IMR-90 (cell line): ENCODE results near the gene RASSF9. TPM values are rescaled to one million over a fixed set of nuclear protein-coding genes. Genes with fewer than 3 reads are reported as not detected.

Source experiments
- ATAC-seq: fragments of 200-7000 bp; cut with Tn5 transposase; 2 replicates; pipeline ENCODE4 v1.9.1; 2020; ENCODE audit warnings: low read depth, mild to moderate bottlenecking, moderate library complexity
- BruUV-seq: library from RNA; stranded (reverse); fragments of 400-500 nt; replicated peaks from 2 replicates; lab custom pipeline; 2021; lab: Mats Ljungman, UMichigan
- CTCF ChIA-PET: fragments of 300-600 bp; formaldehyde crosslinking; extraction: SDS; loops from one replicate; lab custom pipeline; 2021; ENCODE audit warnings: antibody characterized with exemption; lab: Yijun Ruan, JAX
- POLR2A ChIA-PET: fragments of 300-600 bp; sonication (Branson Sonifier 250); formaldehyde crosslinking; loops from one replicate; lab custom pipeline; 2022; ENCODE audit warnings: antibody characterized with exemption; ENCODE audit not compliant: unreplicated experiment; lab: Charles Lee
- DNase-seq: peaks from one replicate; pipeline ENCODE4 v3.0.0; 2013
- H2AFZ ChIP-seq: replicated peaks from 2 replicates; pipeline ENCODE3; 2013; ENCODE audit warnings: low read length, mild to moderate bottlenecking; ENCODE audit not compliant: poor library complexity
- H2AK5ac ChIP-seq: 2 replicates; pipeline ENCODE4 v1.6.1; 2013; ENCODE audit warnings: low read depth, low read length, inconsistent platforms
- H2AK9ac ChIP-seq: replicated peaks from 2 replicates; pipeline ENCODE3; 2013; ENCODE audit warnings: mild to moderate bottlenecking, low read depth, low read length, moderate library complexity; ENCODE audit not compliant: poor library complexity
- H2BK120ac ChIP-seq: 2 replicates; pipeline ENCODE4 v1.6.1; 2013; ENCODE audit warnings: low read depth, low read length, inconsistent platforms
- H2BK15ac ChIP-seq: 3 replicates; pipeline ENCODE4 v1.6.1; 2013; ENCODE audit warnings: low read depth, low read length, inconsistent platforms
- H2BK20ac ChIP-seq: 2 replicates; pipeline ENCODE4 v1.6.1; 2013; ENCODE audit warnings: low read depth, mild to moderate bottlenecking, inconsistent platforms, low read length, moderate library complexity
- H2BK5ac ChIP-seq: 2 replicates; pipeline ENCODE4 v1.6.1; 2013; ENCODE audit warnings: mild to moderate bottlenecking, low read depth, low read length, inconsistent platforms; ENCODE audit not compliant: poor library complexity, severe bottlenecking
- H3K14ac ChIP-seq: replicated peaks from 2 replicates; pipeline ENCODE4 v1.6.1; 2013; ENCODE audit warnings: low read depth, low read length, inconsistent platforms
- H3K18ac ChIP-seq: 2 replicates; pipeline ENCODE4 v1.6.1; 2013; ENCODE audit warnings: low read depth, low read length, control low read depth
- H3K23ac ChIP-seq: 2 replicates; pipeline ENCODE4 v1.6.1; 2013; ENCODE audit warnings: low read depth, low read length, inconsistent platforms
- H3K27ac ChIP-seq: 2 replicates; pipeline ENCODE4 v1.5.1; 2013; ENCODE audit warnings: mild to moderate bottlenecking, control low read depth, low read length; ENCODE audit not compliant: insufficient read depth
- H3K27me3 ChIP-seq: 2 replicates; pipeline ENCODE4 v1.6.1; 2013; ENCODE audit warnings: low read length; ENCODE audit not compliant: control insufficient read depth, insufficient read depth
- H3K36me3 ChIP-seq: 2 replicates; pipeline ENCODE4 v1.6.1; 2013; ENCODE audit warnings: low read length, mixed read lengths; ENCODE audit not compliant: control insufficient read depth, insufficient read depth
- H3K4ac ChIP-seq: 2 replicates; pipeline ENCODE4 v1.6.1; 2013; ENCODE audit warnings: low read depth, low read length, inconsistent platforms
- H3K4me1 ChIP-seq: 2 replicates; pipeline ENCODE4 v1.6.1; 2013; ENCODE audit warnings: low read length, mixed read lengths; ENCODE audit not compliant: control insufficient read depth, insufficient read depth
- H3K4me2 ChIP-seq: 2 replicates; pipeline ENCODE4 v1.6.1; 2013; ENCODE audit warnings: low read depth, mild to moderate bottlenecking, control low read depth, low read length, moderate library complexity
- H3K4me3 ChIP-seq: 2 replicates; pipeline ENCODE4 v1.5.1; 2013; ENCODE audit warnings: low read depth, mild to moderate bottlenecking, control low read depth, low read length, moderate library complexity; ENCODE audit not compliant: insufficient read depth
- H3K56ac ChIP-seq: 2 replicates; pipeline ENCODE4 v1.6.1; 2013; ENCODE audit warnings: low read length, inconsistent platforms; ENCODE audit not compliant: insufficient read depth; ENCODE audit errors: extremely low read depth
- H3K79me1 ChIP-seq, 2 experiments: 2 replicates each; pipeline ENCODE4 v1.6.1; 2013; ENCODE audit warnings: low read length in 2 of 2, inconsistent platforms in 1 of 2, low read depth in 1 of 2
- H3K9ac ChIP-seq: 2 replicates; pipeline ENCODE4 v1.6.1; 2013; ENCODE audit warnings: low read depth, low read length, control low read depth
- H3K9me1 ChIP-seq: 2 replicates; pipeline ENCODE4 v1.6.1; 2013; ENCODE audit warnings: low read length, inconsistent platforms; ENCODE audit not compliant: insufficient read depth
- H3K9me3 ChIP-seq: 2 replicates; pipeline ENCODE4 v1.6.1; 2013; ENCODE audit warnings: low read length; ENCODE audit not compliant: control insufficient read depth, insufficient read depth
- H4K20me1 ChIP-seq: 2 replicates; pipeline ENCODE4 v1.6.1; 2013; ENCODE audit warnings: low read length, inconsistent platforms; ENCODE audit not compliant: insufficient read depth
- H4K5ac ChIP-seq: 2 replicates; pipeline ENCODE4 v1.6.1; 2013; ENCODE audit warnings: mild to moderate bottlenecking, low read depth, low read length, control low read depth
- H4K8ac ChIP-seq, 2 experiments: 2 replicates each; pipeline ENCODE4 v1.6.1; 2013; ENCODE audit warnings: low read depth in 2 of 2, low read length in 2 of 2, control low read depth in 1 of 2, inconsistent platforms in 1 of 2
- H4K91ac ChIP-seq: 2 replicates; pipeline ENCODE4 v1.6.1; 2013; ENCODE audit warnings: low read depth, low read length, inconsistent platforms; ENCODE audit not compliant: insufficient read depth
- BHLHE40 ChIP-seq: fragments of 150-350 bp; IDR thresholded peaks from 2 replicates; pipeline ENCODE4 v1.6.1; 2016; ENCODE audit warnings: mild to moderate bottlenecking, low read depth, low read length
- CEBPB ChIP-seq: IDR thresholded peaks from 2 replicates; pipeline ENCODE4 v1.6.1; 2012; ENCODE audit warnings: low read depth, low read length, improper control_type of control experiment
- CHD1 ChIP-seq: IDR thresholded peaks from 2 replicates; pipeline ENCODE4 v1.6.1; 2012; ENCODE audit warnings: low read depth, low read length, improper control_type of control experiment
- FOS ChIP-seq: fragments of 150-350 bp; IDR thresholded peaks from 2 replicates; pipeline ENCODE4 v1.6.1; 2016; ENCODE audit warnings: low read depth, low read length
- MAFK ChIP-seq: IDR thresholded peaks from 2 replicates; pipeline ENCODE4 v1.6.1; 2012; ENCODE audit warnings: low read depth, low read length, improper control_type of control experiment
- MAZ ChIP-seq: IDR thresholded peaks from 2 replicates; pipeline ENCODE4 v1.6.1; 2012; ENCODE audit warnings: low read depth, mild to moderate bottlenecking, low read length, improper control_type of control experiment, moderate library complexity, borderline replicate concordance
- MXI1 ChIP-seq: IDR thresholded peaks from 2 replicates; pipeline ENCODE4 v1.6.1; 2012; ENCODE audit warnings: low read depth, mild to moderate bottlenecking, low read length, moderate library complexity, borderline replicate concordance
- NFE2L2 ChIP-seq: fragments of 150-350 bp; IDR thresholded peaks from 2 replicates; pipeline ENCODE4 v1.6.1; 2016; ENCODE audit warnings: low read depth, mild to moderate bottlenecking, low read length
- POLR2A ChIP-seq: IDR thresholded peaks from 2 replicates; pipeline ENCODE4 v1.6.1; 2012; ENCODE audit warnings: mild to moderate bottlenecking, low read depth, low read length
- RAD21 ChIP-seq: IDR thresholded peaks from 2 replicates; pipeline ENCODE4 v1.6.1; 2012; ENCODE audit warnings: low read length, improper control_type of control experiment
- RCOR1 ChIP-seq: IDR thresholded peaks from 2 replicates; pipeline ENCODE4 v1.6.1; 2012; ENCODE audit warnings: mild to moderate bottlenecking, low read length, improper control_type of control experiment; ENCODE audit not compliant: insufficient replicate concordance
- RFX5 ChIP-seq: IDR thresholded peaks from 2 replicates; pipeline ENCODE4 v1.8.0; 2012; ENCODE audit warnings: low read depth, mild to moderate bottlenecking, low read length, moderate library complexity
- SMC3 ChIP-seq: fragments of 150-350 bp; IDR thresholded peaks from 2 replicates; pipeline ENCODE4 v1.6.1; 2016; ENCODE audit warnings: low read depth, mild to moderate bottlenecking, antibody characterized with exemption, low read length, moderate library complexity
- USF2 ChIP-seq: fragments of 150-350 bp; IDR thresholded peaks from 2 replicates; pipeline ENCODE4 v1.6.1; 2017; ENCODE audit warnings: mild to moderate bottlenecking, antibody characterized with exemption, low read length, low read depth
- dilution Hi-C: fragments of 300-500 bp; cut with HindIII; formaldehyde crosslinking; loops from one replicate; pipeline ENCODE4 v1.14.3; 2018; ENCODE audit warnings: low sequenced_read_pairs; ENCODE audit not compliant: unreplicated experiment
- in situ Hi-C: fragments of 300-500 bp; cut with MboI; formaldehyde crosslinking; loops from 3 replicates; pipeline ENCODE4 v1.14.3; 2019; ENCODE audit warnings: low sequenced_read_pairs, inconsistent platforms, mixed read lengths
- intact Hi-C: fragments of 100-400 bp; cut with micrococcal nuclease; formaldehyde crosslinking; loops from 2 replicates; pipeline ENCODE4 v1.10.0; 2022
- polyA plus RNA-seq, 3 experiments: library from polyadenylated mRNA; depleted of rRNA; stranded (reverse); fragments of >200 nt; gene quantifications; 2 replicates each; pipeline ENCODE4 v1.2.3, GENCODE V29; 2012; ENCODE audit warnings: low replicate concordance in 1 of 3
- total RNA-seq: library from RNA; depleted of rRNA; stranded (reverse); fragments of >200 nt; gene quantifications from 2 replicates; pipeline ENCODE4 v1.2.3, GENCODE V29; 2012
- TF ChIP-seq, protein P1 (sequence below): fragments of 150-350 bp; IDR thresholded peaks from 2 replicates; pipeline ENCODE4 v1.6.1; 2016; ENCODE audit warnings: low read depth, mild to moderate bottlenecking, low read length, moderate library complexity, borderline replicate concordance
- TF ChIP-seq, protein P2 (sequence below): conservative IDR thresholded peaks from 2 replicates; pipeline ENCODE4 v1.5.1; 2012; ENCODE audit warnings: mild to moderate bottlenecking, low read depth, low read length, improper control_type of control experiment

Gene RASSF9
- total and polyA plus RNA-seq, 2 of the 4 experiments (the other 2 are of a cell fraction): 0.09 to 0.18 TPM

GRCh38 chr12:85781766-85782165, 54.4 kb downstream of the RASSF9 start:
- Histone ChIP-seq H3K4ac (no peak overlapping the region), H4K5ac (no peak overlapping the region), H3K36me3 (no peaks in the 10 kb centered on the region), H2AK5ac (no peak overlapping the region), H4K20me1 (no peaks in the 10 kb centered on the region), H3K9me3 (no peaks in the 10 kb centered on the region), H3K9me1 (no peaks in the 10 kb centered on the region), H2BK20ac (no peak overlapping the region), H3K4me2 (no peak overlapping the region), H2BK15ac (no peak overlapping the region), H2AK9ac (no peak overlapping the region), H3K27ac (no peak overlapping the region), H2AFZ (no peak overlapping the region), H3K23ac (no peak overlapping the region), H3K14ac (no peak overlapping the region), H4K8ac (no peak overlapping the region), H3K9ac (no peak overlapping the region), H3K27me3 (no peaks in the 10 kb centered on the region), H2BK5ac (no peak overlapping the region), H4K91ac (no peak overlapping the region), H3K79me1 (no peaks in the 10 kb centered on the region), H3K4me1 (no peaks in the 10 kb centered on the region), H3K18ac (no peak overlapping the region), H3K56ac (no peak overlapping the region), H3K4me3 (no peak overlapping the region), H2BK120ac (no peak overlapping the region)
- dilution Hi-C loops (no loop called here), in situ Hi-C loops (no loop called here), intact Hi-C loops (no loop called here)
- DNase-seq (no peak), ATAC-seq (no peak)
- POLR2A ChIA-PET: no interaction called here
- CTCF ChIA-PET: no interaction called here
- TF ChIP-seq NFE2L2 (no peak), MXI1 (no peak), CHD1 (no peak), SMC3 (no peak), RAD21 (no peak), FOS (no peak), MAFK (no peak), CEBPB (no peak), USF2 (no peak), POLR2A (no peak), MAZ (no peak), RFX5 (no peak), BHLHE40 (no peak), RCOR1 (no peak)
- TF ChIP-seq, protein P1, sequence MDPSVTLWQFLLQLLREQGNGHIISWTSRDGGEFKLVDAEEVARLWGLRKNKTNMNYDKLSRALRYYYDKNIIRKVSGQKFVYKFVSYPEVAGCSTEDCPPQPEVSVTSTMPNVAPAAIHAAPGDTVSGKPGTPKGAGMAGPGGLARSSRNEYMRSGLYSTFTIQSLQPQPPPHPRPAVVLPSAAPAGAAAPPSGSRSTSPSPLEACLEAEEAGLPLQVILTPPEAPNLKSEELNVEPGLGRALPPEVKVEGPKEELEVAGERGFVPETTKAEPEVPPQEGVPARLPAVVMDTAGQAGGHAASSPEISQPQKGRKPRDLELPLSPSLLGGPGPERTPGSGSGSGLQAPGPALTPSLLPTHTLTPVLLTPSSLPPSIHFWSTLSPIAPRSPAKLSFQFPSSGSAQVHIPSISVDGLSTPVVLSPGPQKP: no peak
- TF ChIP-seq, protein P2, sequence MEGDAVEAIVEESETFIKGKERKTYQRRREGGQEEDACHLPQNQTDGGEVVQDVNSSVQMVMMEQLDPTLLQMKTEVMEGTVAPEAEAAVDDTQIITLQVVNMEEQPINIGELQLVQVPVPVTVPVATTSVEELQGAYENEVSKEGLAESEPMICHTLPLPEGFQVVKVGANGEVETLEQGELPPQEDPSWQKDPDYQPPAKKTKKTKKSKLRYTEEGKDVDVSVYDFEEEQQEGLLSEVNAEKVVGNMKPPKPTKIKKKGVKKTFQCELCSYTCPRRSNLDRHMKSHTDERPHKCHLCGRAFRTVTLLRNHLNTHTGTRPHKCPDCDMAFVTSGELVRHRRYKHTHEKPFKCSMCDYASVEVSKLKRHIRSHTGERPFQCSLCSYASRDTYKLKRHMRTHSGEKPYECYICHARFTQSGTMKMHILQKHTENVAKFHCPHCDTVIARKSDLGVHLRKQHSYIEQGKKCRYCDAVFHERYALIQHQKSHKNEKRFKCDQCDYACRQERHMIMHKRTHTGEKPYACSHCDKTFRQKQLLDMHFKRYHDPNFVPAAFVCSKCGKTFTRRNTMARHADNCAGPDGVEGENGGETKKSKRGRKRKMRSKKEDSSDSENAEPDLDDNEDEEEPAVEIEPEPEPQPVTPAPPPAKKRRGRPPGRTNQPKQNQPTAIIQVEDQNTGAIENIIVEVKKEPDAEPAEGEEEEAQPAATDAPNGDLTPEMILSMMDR: no peak
- no TSS peak for BruUV-seq
